HG02840 (cell line): ENCODE measurements around the gene REV3L.
A peak's percentile ranks its signal among the peaks of the same experiment; 100 is the strongest.

Experiments used
- ATAC-seq: cut with Tn5 transposase; IDR thresholded peaks from one replicate; pipeline ENCODE4 v1.9.1; 2021; ENCODE audit warnings: mild to moderate bottlenecking, moderate library complexity, moderate number of reproducible peaks; ENCODE audit not compliant: unreplicated experiment, low FRiP score

REV3L gene

DNA sequence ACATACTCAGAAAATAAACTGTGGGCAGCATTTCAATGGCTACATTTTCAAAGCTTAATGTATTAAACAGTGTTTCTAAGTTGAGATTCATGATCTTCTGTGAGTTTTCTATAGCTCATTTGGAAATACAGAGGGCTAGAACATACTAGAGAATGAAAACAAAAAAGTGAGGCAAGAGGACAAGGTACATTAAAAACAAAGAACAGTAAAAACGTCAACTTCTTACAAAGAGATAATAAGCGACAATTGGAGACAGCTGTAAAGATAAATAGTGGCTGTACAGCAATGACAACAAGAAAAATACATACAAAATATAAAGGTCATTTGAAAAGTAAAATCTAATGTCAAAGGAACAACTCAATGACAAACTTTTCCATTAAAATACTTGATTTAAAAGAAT, 94.3 kb downstream of the REV3L start:
- ATAC-seq, result no peak

DNA sequence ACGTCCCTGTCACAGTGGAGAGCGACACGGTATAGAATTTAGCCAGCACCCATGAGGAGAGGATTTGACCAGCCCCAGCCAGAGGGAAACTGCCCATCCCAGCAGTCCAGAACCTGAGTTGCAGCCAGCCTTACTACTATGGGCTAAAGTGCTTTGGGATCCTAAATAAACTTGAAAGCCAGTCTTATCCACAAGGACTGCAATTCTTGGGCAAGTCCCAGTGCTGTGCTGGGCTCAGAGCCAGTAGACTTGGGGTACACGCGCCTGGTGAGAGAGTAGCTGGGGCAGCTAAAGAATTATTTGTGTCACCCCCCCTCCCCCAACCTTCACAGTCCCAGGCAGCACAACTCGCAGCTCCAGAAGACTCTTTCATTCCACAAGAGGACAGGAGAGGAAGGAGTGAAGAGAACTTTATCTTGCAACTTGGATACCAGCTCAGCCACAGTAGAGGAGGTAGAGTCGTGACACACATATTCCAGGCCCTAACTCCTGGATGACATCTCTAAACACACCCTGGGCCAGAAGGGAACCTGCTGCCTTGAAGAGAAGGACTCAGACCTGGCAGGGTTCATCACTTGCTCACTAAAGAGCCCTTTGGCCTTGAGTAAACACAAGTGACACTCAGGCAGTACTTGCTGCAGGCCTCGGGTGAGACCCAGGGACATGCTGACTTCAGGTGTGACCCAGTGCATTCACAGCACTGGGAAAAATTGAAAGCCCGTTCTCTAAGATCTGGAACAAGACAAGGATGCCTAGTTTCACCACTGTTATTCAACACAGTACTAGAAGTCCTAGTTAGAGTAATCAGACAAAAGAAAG, 100.3 kb downstream of the REV3L start:
- no peak for ATAC-seq

DNA sequence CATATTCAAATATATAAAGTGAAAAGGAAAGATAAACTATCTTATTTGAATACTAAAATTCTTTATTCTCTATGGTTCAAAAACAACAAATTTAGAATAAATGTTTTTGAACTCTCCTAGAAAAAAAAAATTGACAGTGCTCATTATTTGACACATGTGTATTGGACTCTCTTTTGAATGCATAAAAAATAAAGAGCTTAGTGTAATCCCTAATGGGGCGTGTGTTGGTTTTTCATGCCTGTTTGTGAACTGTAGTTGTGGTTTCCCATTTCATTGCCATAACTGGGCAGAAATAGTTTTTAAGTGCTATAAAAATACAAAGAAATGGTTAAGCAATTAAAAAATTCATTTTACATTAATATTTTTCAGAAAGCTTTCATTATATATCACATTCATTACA, 101.3 kb downstream of the REV3L start:
- no peak for ATAC-seq

DNA sequence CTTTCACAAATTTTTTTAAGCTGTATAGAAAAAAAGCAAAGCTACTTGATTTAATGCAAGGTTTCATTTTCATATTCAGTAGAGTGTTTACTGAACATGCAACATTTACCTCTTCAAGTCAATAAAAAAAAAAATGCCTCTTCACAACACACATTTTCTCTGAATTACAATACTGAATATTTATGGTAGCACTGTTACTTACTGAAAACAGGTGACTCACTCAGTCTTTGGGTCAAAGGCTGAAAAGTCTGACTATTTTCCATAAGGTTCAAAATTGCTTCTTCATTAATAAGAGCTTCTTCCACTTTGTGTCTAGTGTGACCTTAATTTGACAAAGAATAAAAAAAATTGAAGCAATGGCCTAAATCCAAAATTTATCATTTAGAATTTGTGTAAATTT, 101.9 kb downstream of the REV3L start:
- no peak for ATAC-seq

DNA sequence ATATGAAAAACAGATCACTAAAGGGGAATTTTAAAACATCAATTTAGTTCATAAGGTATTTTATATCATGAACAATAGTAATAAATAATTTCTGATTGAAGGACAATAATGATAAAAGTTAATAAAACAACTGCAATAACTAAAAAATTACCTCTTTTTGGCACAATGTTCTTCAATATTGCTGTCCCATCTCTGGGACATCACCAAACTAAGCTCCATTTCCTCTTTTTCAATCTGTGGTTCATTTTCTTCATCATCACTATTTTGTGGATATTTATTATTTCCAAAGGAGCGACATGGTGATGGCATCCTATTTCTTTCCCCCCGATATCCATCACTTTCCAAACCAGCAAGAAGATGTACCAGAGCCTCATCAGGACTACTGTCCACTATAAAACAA, 103.2 kb downstream of the REV3L start:
- ATAC-seq, result no peak

DNA sequence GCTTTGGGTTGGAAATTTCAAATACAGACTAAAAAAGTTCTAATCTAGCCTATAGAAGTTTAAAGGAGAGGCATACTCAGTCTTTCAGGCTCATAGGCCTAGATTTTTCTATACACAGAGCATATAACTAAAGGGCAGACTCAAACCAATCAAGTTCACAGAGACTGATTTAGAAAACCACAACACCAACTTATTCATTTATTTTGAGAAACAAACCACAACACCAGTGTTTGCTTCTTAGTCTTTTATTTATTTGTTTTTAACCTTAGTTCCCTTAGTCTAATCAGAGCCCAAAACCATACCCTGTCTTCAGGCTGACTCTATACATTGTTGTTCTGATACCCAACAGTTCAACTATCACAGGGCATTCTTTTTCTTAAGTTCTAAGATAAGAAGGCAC, 103.7 kb downstream of the REV3L start:
- ATAC-seq, result no peak

DNA sequence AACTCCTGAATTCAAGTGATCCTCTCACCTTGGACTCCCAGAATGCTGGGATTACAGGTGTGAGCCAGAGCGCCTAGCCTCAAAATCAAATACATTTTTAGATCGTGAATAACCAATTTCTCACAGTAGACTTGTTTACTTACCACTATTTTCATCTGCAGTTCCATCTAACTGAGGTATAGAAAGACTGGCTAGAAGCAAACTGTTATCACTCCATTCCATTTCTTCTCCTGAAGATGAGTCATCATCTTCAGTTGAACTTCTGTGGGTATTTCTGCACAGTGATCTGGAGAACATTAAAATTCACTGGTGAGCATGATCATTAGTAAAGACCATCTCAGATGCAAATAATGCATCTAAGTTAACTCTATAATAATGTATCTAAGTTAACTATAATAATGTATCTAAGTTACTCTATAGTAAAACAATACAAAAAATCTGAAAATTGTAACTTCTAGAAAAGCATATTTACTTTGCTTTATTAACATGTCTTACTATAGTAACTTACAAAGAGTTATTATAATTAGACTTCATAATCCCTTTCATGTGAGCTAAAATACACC, 105.4 kb downstream of the REV3L start:
- no peak for ATAC-seq

DNA sequence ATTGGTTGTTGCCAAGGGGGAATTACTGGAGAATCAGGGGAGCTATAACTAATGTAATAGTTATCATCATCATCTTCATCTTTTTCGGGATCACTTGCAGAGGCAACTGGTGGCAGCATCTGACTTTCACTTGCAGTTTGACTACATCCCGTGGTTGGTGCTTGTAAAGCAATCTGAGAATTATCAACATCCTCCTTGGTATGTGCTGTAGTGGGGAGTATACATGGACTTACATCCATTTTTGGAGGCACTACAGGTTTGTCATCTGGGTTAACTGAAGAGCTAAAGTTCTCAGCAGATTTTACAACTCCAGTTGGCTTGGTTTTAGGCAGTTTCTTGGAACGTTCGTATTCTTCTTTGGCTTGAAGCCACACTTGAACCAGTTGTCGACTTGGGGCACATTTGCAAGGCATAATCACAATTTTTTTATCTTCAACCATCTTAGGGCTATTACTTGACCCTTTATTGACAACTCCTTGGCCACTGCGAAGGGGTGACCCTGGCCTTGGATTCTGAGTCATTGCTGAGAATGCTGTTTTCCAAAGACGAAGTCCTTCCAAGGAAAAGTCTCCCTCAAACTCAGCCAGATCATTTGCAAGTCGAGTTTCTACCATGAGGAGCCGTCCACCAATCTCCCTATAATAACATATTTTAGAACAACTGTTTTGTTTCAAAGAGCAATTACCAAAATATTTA, 115.5 kb downstream of the REV3L start:
- no peak for ATAC-seq

DNA sequence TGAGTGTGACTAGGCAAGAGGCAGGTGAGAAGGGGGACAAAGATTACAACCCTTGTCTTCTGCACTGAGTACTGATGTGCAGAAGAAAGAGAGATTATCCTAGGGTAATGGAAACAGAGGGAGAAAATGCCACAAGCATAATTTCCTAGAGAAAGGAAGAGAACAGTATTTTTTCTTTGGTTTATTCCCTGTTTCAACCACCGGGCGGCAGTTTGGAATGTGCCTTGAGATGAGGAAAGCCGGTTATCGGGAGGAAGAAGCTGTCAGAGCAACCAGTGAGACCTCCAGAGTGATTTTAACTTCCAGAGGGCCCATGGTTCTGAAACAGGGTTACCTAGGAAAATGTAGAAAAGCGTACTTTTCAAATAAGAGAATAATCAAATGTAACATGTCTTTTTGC, 121.4 kb downstream of the REV3L start:
- no peak for ATAC-seq

DNA sequence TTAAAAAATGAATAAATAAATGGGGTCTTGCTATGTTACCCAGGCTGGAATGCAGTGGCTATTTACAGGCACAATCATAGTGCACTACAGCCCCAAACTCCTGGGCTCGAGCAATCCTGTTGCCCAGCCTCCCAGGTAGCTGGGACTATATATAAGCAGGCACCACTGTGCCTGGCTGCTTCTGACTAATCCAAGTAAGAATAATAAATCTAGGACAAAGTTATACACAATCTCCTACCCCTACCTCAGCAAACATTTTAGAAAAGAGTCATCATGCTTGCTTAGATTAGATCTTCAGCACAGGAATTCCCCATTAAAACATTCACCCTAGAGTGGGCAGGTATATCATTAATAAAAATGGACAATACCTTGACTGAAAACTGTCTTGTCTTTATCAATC, 124.6 kb downstream of the REV3L start:
- ATAC-seq, result no peak

DNA sequence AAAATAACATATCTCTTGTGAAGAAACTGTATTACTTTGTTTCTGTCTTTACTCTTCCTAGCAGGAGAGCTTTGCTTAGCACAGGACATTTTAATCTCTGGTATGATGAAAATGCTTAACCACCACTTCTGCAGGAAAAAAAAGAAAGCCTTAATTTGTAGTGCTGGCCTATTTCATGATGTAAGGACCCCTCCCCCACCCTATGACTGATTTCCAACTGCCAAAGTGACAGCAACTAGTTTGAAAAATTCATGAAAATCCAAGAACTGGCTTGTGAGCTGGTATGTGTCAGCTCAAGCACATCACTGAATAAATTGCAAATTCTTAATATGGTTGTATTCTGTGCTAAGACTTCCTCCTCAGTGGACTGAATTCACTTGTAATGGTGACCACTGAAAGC, 125.3 kb downstream of the REV3L start:
- ATAC-seq, result no peak

DNA sequence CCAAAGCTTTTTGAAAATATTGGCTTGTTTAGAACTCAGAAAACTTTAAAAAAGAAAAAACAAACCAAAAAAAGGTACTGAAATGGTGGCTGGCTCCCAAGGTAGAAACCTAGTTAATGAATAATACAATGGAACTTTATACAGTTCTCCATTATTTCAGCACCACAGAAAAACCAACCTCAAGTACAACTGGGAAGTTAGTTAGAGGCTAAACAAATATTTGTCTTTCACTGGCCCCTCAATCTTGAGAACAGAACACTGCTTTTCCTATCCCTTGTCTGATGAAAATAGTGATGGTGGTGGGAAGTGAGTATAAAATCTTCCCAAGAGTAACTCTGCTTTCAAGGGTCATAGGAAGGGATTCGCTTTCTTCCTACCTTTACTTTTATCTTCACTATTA, 126.5 kb downstream of the REV3L start:
- ATAC-seq, result no peak

DNA sequence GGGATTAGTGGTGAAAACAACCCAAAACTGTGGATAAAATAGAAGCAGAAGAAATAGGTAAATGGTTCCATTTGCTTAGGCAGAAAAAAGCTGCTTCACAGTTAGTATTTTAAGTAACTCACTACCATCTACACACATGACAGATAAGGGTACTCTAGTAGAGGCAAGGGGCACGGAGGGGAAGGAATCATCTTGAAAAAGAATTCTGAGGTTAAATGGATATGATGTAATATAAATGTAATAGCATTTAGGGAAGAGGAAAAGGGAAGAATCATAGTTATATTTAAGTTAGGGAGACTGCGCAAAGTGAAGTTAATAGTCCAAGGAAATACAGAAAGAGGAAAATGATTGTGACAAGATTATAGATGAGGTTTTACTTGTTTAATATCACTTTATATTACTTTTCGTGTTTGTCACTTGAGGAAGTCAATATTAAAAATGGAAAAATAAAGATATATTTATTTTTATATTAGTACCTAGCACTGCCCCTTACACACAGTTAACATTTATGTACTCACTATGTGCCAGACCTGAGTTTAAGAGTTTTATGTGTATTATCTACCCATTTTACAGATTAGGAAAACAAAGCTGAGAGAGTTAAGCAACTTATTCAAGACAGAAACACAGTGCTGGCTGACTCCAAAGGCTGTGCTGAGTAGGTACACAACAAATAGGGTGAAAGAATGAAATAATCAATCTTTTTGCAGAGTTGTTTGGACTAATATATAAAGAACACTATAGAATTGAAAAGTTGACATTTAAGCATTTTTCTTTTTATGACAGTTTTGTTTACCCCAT, 128.1 kb downstream of the REV3L start:
- ATAC-seq, result no peak

DNA sequence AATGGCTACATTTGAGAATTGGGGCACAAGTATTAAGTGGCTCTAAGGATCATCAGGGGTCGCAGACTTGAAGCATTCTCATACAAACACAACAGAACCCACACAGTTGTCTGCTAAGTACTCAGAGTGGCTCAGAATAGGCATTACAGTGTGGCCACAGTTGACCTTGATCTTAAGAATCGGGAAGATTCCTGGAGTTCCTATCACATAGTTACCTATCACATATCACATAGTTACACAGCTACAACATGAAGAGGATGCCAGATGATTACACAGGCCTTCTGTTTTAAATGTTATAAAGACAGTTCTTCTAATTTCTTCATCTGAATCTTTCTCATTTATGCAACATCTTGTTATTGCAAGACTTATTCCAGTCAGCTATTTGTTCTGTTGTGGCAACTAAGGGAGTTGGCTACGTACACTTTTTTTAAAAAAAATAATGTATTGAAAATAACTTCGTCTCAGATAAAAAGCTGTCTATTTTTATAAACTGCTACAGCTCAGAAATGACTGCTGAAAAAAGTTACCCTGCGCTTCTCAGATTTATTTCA, 129.0 kb downstream of the REV3L start:
- ATAC-seq, result no peak

DNA sequence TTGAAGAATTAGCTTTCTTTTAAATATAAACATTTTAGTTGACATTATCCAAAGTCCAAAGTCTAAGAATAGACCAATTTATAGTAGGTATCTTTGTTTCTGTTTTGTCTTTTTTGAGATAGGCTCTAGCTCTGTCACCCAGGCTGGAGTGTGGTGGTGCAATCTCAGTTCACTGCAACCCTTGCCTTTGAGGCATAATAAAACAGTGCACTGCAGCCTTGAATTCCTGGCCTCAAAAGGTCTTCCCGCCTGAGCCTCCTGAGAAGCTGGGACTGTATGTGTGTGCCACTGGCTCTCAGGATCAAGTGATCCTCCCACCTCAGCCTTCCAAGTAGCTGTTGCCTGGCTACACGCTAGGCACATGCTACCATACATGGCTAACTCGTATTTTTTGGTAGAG, 135.4 kb downstream of the REV3L start:
- ATAC-seq, result no peak

DNA sequence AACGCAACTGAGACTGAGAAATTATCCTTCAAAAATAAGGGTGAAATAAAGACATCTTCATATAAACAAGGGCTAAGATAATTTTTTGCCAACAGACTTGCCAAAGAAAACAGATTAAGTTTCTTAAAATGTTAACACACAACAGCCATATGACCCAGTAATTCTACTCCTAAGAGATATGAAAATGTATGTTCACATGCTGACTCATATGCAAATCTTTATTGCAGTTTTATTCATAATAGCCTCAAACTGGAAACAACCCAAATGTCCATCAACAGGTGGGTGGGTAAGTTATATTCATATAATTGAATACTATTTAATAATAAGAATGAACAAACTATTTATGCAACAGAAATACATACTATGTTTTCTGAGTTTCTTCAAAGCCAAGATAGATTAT, 140.1 kb downstream of the REV3L start:
- no peak for ATAC-seq

DNA sequence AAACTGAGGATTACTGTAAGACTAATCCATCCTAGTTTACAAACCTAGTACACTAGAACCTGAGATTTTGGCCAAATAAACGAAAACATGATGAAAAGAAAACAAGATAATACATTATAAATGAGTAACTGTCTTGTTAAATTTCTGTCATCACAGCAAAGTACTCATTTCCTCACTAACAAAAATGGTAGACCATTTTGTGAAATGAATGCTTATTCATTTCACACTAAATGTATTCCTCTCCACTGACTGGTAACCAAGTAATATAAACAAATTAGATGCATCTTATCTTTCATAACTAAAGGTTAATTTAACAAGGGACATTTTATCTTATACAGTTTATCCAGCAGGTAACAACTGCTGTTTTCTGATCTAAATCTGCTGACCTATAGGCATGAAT, 143.7 kb downstream of the REV3L start:
- ATAC-seq, result peak; percentile 25

DNA sequence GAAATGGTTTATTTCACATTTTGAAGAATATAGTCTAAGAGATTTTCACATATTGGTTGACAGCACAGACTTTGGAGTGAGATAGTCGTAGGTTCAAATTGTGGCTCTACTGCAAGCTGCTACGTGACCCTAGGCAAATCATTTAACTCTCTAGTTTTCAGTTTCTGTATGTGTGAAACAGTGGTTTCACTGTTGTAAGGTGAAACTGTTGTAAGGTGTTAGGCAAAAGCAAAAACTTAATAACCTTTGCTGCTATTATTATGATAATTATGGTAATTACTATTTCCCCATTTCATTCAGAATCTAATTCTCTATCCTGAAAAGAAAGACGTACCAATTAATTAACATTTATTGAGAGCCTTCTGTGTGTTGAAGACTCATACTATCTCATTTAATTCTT, 144.2 kb downstream of the REV3L start:
- peak; percentile 94 for ATAC-seq

DNA sequence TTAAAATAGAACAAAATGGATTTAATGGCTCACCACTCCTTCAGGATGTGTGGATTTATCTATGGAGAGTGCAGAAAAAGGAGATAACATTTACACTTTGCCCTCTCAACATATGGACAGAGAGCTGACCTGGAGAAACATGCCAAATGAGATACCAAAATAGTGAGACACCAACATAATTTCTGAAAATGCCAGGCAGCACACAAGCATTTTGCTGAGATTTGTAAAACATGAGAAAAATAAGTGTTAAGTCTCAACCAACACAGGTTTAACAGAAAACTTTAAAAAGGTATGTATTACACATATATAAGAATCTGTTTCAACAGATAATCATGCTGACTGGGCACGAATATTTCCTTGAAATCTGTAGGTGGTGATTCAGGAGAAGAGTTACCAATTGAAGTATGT, 145.2 kb downstream of the REV3L start:
- no peak for ATAC-seq

DNA sequence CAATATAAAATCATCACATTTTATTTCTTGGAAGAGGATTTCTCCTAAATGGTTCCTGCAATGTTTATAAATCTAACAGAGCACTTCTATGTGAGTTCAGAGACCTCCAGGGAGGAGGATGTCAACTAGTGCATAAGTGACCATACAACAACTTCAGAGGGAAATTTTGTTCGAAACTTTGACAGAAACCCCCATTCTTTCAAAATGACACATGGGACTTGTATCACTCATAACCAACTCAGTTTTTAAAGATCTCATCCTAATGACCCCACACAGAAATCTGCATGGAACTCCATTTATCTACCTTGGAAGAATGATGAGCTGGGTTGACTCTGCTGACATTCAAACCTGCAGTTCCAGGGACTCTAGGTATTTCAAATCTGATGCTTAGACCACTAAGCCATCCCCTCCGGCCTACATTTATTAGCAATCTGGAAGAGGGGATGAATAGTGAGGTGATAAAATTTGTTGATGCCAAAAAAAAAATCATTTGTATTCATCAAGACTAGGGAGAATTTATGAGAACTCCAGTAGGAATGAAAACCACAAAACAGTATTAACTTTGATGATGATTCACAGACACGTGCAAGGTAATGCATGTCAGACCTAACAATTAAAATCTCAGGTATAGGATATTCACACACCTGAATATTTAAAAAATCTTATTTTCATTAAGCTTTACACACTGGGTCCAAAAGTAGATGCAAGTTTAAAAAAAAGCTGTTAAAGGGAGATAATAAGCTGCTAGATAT, 153.0 kb downstream of the REV3L start:
- ATAC-seq, result no peak
